GOT3 (cell line): ENCODE results near the gene CACNB2.

Experiments
- DNase-seq: peaks from one replicate; lab custom pipeline; 2025; ENCODE audit warnings: mixed read lengths; lab: John Stamatoyannopoulos, UW

CACNB2 gene

DNA sequence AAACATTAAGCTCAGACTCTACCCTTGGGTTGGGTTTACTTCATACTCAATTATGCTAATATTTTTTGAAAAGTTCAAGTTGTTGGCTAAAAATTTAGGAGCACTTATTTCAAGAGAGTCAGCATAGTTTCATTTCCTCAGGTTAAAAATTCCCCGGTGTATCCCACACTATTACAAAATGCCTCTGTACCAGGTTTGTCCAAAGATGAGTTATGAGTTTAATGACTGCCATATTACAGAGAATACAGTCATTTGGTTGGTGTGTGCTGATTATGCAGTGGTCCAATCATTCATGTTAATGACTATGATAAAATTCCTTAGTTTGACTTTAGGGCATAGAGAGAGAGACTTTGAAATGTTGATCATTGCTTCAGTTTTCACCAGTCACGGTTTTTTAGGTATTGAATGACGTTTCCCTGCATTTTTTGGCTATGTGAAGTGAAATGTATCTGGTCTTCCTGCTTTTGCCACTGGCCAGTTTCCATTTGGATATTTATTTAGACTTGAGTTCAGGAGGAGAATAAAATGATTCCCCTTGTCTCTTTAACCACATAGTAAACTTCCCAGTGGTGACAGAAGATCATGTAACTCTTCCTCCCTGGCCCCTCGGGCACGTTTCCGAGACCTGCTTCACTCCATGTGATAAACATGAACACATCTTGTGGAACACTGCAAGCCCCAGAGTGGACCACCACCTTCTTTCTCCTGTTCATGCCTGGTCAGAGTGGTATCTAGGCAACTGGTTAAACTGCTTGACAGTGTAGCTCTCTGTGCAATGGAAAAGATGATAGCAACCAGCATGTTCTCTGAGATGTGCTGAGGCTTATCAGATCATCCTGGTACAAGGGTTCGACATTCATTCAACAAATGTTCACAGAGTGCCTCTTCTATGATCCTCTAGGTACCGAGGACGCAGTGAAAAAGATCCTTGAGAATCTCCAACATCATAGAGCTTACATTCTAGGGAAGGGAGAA is 153.6 kb downstream of the CACNB2 start:
- no peak for DNase-seq

DNA sequence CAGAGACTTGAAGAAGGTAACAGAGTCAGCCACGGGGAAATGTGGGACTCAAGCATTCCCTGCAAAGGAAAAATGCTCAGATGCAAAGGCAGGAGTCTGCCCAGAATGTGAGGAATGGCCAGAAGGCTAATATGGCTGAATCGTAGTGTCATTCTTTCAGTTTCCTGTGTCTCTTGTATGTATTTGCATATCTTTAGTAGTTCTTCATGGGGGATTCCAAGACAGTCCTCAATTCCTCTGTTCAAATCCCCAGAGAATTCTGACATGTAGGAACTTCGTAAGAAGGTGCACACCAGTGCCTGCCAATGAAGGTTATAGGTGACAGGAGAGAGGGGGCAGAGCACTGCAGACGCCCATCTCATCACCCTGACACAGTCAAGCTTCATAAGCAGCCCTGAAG is 154.4 kb downstream of the CACNB2 start:
- DNase-seq: no peak

DNA sequence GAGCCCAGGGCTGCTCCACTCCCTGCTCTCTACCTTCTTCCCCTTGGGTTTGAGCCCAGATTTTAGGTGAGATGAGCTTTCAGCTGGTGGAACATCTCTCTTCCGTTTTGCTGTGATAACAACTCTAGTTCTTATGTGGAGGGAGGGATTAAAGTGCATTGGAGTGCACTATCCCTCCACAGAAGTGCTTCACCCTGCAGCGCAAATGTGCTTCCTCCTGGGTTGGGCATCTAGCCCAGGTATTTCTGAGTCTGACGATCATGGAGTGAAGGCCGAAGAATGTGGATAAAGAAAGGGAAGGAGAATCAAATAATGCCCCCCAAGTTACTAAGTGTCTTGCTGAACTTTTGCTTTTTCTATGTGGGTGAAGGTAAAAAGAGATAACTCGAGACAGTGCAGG is 157.4 kb downstream of the CACNB2 start:
- DNase-seq: no peak

DNA sequence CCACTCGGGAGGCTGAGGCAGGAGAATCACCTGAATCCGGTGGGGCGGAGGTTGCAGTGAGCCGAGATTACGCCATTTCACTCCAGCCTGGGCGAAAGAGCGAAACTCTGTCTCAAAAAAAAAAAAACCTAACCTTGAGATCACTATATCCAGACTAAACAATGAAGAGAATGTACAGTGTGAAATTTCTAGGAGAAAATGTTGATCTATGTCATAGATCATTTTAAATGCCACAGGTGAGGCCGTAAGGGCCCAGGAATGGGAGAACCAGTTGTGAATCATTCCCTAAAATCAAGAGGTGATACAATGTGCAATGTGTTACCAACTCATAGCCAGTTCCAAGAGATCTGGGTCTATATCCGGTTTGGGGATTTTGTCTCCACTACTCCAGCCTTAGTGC is 158.0 kb downstream of the CACNB2 start:
- DNase-seq: no peak

DNA sequence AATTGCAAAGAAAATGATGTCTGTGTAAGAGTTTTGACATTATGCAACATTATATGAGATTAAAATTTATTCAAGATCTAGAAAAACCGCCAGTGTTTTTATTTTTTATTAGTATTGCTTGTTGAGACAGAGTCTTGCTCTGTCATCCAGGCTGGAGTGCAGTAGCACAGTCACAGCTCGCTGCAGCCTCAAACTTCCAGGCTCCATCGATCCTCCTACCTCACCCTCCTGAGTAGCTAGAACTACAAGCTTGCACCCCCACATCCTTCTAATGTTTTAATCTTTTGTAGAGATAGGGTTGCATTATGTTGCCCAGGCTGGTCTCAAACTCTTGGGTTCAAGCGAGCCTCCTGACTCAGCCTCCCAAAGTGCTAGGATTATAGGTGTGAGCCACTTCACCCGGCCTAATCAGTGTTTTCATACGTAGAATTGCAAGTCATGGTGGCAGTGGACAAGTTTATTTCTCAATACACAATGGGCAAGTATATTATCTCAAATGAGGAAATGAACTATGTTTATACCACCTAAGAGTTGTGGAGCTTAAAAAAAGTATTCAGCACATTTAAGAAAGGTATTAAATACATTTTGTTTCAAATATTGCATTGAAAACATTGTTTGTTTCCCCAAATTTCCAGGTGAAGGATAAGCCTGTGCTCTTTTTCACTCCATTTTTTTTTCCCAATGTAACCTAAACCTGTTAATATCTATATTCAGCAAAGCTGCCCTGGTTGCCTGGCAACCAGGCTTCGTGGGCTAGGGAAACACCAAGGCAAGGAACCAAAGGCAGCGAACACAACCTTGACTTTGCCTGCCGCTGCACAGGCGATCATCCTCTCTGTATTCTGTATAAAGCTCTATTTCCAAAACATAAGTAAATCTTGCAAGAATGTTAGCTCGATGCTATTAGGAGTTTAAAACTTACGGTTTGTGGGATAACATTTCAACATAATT is 163.9 kb downstream of the CACNB2 start:
- DNase-seq: no peak

DNA sequence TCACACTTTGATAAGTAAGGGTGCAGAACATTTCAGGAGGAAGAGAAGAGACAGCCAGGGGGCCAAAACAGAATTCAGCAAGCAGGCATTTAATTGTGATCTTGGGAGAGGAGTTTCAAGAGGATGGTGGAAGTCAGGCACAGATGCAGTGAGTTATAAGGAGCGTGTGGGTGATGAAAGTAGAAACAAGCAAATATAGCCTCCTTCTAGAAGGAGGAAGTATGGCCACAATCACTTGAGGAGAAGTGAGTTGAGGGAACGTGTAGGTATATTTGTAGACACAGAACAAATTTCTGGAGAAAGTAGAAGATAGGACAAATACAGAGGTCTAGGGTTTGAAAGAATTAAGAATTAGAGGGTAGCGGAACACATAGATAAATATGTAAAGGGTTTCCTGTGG is 165.8 kb downstream of the CACNB2 start:
- DNase-seq: no peak

DNA sequence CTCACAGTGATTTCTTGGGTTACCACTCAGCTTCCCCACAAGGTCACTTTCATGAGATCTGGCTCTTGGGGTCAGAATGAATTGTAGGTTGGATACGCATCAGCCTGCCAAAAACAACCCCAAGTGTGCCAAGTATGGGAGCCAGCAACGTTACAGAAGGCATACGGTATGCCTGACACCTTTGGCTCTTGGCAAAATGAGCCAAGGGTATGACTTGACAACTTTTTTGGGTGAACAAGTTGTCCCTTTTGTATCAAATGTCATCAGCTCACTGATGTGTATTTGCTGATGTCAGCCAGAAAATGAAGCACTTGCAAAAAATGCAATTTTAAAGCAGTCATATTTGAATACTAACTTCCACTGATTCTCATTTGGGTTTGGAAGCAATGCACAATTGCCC is 168.4 kb downstream of the CACNB2 start:
- no peak for DNase-seq

DNA sequence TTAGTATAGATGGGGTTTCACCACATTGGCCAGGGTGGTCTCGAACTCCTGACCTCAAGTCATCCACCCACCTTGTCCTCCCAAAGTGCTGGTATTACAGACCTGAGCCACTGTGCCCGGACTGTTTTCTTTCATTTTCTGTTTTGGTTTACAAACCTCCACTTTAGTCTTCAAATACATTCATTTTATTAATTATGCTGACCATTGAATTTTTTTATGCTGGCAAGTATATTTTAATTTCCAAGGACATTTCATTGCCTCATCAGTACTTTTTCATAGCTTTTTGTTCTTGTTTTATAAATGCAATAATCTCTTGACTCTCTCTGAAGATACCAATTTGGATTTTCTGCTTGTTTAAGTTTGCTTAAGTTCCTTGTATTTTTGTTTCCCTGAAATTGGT is 170.5 kb downstream of the CACNB2 start:
- DNase-seq: no peak

DNA sequence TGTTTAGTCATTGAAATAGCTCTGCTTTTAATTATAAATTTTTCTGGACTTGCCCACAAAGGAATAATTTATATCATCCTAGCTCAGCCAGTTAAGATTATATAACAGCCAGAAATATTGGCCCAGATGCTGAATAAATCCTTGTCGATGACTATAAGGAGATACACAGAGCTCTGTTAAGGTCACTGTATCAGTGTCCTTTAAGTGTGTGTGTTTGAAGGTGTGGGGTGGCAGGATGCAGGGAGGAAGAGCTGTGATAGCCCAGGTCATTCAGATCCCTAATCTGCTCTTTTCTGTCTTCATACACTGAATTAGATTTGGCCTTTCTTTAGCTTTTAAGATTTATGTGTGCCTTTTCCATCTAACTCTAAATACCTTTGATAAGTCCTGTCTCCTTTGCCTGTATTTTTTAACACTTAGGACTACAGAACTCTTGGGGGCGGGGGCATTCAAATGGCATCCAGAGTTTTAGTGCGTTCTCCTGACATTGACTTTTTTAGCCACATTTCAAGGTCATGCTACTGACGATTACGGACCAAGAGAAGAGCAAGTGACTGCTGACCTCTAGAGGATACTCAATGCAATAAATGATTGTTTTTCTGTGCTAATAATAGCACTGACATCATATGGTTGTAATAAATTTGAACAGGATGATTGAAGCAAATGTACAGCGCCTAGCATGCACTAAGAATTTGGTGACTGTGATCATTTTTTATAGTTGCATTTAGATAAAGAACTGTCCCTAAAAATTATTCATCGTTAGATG is 172.3 kb downstream of the CACNB2 start:
- DNase-seq: no peak

DNA sequence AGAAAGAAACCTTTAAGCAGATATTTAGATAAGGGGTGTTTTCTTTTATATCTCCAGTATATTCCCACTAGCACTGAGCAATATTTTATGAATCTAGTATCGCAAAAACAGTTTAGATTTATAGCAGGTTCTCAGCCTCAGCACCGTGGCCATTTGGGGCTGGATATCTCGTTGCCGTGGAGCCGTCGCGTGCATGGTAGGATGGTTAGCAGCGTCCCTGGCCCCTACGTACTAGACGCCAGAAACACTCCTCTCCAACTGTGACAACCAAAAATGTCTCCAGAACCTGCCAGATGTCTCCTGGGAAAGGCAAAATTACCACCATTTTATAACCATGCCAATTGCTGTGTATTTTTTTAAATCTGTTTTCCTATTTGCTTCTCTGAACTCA is 172.9 kb downstream of the CACNB2 start:
- DNase-seq: no peak

DNA sequence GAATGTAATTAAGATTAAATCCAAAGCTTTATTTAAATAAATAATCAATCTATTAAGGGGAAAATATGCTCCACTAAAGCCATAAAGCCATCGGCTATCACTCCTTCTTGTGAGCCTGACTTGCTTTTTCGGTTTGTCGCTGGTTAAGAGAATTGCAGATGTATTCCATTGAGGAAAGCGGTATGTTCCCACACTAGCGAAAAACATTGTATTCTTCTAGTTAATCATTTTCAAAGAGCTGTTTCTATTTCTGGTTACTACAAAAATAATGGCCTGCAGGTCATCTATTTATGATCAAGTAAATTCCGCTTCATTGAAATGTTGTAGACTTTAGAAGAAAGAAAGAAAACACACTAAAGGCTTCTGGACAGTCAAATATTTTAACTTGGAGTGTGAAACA is 173.4 kb downstream of the CACNB2 start:
- no peak for DNase-seq

DNA sequence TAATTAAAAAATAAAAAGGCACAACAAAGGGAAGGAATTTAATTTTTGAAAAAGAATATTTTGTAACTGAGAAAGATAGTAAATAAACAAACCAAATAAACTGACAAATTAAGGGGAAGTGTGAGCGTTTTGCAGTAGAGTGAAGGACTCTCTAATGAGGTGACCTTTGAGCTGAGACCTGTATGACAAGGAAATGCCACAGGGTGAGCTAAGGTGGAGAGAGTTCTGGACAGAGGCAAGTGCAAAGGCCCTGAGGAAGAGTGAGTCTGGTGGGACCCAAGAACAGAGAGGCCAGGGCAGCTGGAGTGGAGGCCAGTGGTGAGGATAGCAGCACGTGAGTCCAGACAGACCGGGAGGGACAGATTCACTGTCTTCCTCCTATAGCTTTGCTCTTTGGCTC is 179.4 kb downstream of the CACNB2 start:
- DNase-seq: no peak

DNA sequence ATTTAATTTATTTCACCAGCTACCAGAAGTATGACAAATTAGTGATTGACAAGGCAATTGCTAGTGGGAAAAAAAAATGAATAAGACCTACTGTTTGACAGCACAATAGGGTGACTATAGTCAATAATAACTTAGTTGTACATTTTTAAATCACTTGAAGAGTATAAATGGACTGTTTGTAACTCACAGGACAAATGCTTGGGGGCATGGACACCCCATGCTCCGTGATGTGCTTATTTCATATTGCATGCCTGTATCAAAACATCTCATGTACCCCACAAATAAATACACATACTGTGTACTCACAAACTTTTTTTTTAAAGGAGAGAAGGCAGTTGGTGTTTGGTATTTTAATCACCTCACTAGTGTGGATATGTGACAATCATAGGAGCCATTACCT is 181.1 kb downstream of the CACNB2 start:
- no peak for DNase-seq

DNA sequence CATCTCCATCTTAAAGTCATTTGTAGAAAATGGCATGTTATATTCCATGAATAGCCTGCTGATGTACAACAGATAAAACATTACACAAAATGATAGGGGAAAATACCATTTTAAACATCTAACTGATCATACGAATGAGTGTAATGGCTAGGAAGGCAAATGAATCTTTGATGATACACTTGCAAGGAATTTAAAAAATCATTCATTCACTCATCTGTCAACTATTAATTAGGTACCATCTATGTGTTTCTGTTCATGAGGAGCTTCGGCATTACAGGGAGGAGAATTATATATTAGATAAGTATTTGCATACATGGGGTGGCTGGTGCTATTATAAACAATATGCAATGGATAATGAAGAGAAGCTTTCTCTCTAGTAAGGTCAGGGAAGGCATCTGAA is 183.7 kb downstream of the CACNB2 start:
- DNase-seq: no peak

DNA sequence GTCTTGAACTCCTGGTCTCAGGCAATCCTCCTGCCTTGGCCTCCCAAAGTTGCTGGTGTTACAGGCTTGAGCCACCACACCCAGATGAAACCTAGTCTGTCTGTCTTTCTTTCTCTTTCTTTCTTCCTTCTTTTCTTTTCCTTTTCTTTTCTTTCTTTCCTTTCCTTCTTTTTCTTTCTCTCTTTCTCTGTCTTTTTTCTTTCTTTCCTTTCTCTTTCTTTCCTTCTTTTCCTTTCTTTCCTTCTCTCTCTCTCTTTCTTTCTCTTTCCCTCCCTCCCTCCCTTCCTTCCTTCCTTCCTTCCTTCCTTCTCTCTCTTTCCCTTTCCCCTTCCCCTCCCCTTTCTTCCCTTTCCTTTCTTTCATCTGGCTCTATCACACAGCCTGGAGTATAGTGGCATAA is 185.2 kb downstream of the CACNB2 start:
- no peak for DNase-seq

DNA sequence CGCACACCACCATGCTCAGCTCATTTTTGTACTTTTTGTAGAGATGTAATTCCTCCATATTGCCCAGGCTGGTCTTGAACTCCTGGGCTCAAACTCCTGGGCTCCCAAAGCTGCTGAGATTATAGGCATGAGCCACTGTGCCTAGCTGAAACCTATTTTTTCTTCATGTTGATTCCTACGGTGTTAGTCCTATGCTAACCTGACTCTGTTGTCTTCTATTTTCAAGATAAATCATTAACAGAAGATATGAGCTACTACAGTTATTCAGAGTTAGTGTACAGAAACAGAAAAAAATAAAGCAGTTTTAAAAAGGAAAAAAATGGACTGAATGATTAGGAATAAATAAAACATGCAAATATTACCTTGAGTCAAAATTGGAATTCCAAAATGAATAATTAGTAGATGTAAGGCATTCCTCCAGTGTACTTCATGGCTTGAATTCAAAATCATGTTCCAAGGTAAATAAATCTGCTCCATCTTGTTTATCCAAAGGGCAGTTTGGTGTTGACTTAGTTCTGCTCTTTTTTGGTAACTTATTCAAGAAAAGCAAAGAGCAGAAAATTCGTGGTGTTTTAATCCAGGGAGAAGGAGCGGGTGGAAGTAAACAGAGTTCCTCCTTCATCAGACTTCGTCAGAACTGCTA is 185.8 kb downstream of the CACNB2 start:
- no peak for DNase-seq

DNA sequence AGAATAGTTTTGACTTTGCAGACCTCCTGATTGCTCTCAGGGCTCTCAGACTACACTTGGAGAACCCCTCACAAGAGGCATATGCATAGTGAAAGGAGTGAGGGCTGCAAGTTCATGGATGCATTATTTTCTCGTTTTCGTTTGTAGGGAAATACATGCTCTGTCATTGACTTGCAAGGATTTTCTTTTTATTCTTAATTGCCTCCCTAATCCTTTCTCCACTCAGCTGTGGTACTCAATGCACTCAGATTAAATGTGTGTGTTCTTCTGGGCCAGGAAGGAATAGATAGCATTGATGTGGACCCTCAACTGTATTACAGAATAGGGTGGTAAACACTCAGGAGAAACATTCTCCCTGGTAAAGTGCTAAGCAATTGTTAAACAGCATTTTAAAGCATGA is 188.7 kb downstream of the CACNB2 start:
- DNase-seq: no peak

DNA sequence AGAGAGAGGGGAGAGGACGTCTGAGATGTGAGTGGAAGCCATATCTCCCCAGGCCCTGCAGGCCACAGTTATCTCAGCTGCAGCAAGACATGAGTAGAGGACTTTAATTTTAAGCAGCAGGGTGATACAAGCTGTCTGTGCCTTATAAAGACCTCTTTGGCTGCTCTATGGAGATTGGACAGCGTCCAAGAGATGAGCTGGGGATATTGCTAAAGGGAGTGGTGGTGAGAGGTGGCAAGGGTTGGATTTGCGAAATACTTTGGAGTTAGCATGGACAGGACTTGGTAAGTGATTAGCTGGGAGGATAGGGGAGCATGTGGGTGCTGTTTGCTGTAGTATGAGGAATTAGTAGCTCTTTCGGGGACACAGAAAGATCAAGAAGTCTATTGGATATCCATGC is 191.8 kb downstream of the CACNB2 start:
- no peak for DNase-seq

DNA sequence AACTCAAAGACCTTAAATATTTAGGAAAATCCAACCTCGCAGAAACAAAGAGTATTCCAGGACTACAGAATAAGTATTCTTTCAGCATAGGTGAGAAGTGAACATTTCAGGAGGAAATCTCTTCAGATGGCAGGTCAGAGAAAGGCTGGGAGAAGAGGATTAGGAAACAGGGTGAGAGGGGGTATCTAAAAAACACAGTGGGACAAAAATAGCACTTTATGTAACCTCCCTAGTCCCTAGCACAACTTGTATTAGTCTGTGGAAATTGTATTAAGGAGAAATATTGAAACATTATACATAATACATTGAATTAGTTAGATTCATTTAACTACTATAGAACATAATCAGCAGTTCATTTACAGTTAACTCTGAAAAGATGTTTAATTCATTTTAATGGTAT is 192.3 kb downstream of the CACNB2 start:
- DNase-seq: no peak

DNA sequence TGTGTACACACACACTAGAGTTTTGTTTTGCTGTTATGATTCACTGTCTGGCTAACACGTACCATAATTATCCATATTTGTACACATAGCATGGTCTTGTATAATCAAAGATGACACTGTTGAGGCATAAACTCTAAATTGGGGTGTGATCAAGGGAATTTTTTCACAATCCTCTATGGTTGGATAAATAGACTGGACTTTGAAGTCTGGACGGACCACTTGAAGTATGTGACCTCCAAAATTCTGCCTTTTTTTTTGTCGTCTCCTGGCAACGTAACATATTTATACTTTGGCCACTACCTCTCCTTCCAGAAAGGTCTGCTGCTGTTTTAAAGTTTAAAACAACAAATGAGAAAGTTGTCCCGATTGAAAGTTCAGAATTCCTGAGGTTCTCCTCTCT is 193.4 kb downstream of the CACNB2 start:
- no peak for DNase-seq

DNA sequence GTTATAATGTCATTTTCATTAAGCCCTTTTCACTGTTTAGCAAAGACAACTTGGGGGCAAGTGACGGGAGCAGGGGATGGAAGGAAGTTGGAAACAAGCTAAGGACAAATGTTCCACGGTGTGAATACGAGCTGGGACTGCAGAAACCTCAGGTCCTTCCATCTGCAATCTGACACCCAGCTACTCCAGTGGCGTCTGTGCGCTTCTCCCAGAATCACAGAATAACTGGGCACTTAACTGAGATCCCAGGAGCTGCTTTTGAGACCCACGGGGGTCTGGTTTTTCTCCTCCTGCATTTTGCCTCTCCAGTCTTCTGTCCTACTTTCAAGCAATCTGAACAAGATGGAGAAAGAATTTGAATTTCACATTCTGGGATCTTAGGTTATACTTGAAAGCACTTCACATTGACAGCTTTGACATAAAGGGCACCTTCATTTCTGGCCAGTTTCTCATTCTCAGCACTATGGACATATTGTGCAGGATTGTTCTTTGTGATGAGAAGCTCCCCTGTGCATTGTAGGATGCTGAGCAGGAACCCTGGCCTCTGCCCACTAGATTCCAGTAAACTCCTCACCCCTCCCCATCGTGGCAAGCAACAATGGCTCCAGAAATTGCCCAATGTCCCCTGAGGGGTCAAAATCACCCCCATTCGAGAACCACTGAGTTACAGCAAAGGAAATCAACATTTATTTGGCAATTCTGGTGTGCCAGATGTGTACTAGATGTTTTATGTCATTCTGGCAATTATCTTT is 194.1 kb downstream of the CACNB2 start:
- no peak for DNase-seq
